ENCODE results near the gene IRF4. TPM values are rescaled to one million over a fixed set of nuclear protein-coding genes. Genes with fewer than 3 reads are reported as not detected.
"Not testable (repeated sequence)": the region's sequence is repeated elsewhere in the genome, so short reads cannot be mapped to it uniquely, and the experiment has no call there.

The IRF4 gene
- total RNA-seq, 1 donor = 41.3 TPM

GRCh38 chr6:422433-423054, 31.0 kb downstream of the IRF4 start:
- Histone ChIP-seq H3K9me3 (ENCODE audit: low read depth, low read length) (no peaks in the 10 kb centered on the region), H3K4me3 (ENCODE audit: low read length) (no peak overlapping the region), H3K4me1 (ENCODE audit: insufficient read depth, low read length) (no peaks in the 10 kb centered on the region), H3K27me3 (ENCODE audit: insufficient read depth, low read length) (no peaks in the 10 kb centered on the region)

DNA sequence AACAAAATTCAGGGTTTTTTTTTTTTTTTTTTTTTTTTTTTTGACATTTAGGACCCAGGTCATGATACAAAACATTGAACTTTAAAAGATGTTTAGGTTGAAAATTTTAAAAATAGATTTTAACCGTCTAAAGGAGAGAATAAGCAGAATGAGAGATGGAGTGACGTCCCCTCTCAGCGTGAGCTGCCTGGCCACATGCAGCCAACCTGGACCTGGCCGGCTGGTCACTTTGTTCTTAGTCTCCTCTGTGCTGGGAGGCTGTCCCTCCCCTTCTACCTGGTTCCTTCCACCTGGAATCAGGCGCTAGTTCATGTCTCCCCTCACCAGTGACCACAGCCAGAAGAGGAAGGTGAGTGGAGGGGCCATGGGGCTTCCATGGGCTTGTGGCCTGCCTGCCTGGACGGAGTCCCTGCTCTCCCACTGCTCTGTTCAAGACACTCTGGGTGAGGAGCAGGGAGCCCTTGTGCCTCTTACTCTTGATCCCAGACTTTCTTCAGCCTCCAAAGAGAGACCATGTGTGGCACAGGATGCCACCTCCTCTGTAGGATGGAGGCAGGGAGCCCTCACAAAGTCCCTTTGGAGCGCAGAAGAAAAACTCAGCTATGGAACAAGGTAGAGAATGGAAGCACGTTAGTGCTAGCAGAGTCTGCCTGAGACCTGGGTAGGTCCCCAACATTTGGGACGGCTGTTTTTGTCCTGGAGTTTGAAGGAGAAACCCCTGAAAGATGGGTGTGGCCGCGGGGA, 31.7 kb downstream of the IRF4 start:
- Histone ChIP-seq H3K4me3 (ENCODE audit: low read length) (no peak overlapping the region), H3K4me1 (ENCODE audit: insufficient read depth, low read length) (no peaks in the 10 kb centered on the region), H3K9me3 (ENCODE audit: low read depth, low read length) (no peaks in the 10 kb centered on the region), H3K27me3 (ENCODE audit: insufficient read depth, low read length) (no peaks in the 10 kb centered on the region)

DNA sequence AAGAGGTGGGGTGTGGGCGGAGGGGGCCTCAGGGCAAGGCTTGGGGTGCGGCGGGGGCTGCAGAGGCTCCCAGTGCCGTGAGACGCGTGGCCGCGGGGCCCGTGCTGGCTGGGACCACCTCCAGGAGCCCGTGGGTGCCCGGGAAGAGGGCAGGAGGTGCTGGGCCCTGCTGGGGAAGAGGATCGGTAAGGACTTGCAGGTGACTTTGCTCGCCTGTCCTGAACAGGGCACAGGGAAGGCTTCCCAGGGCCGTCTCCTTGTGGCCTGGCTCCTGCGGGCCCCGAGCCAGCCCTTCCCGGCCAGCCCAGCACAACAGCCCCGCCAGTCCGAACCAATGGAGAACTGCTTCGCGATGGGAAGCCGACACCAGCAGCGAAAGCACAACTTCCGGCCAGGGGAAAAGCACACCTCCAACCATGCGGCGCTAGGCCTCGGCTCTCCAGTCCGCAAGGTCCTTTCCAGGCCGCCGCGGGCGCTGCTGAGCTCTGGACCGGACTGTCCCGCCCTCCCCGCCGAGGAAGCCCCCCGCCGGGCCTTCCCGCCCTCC, 32.3 kb downstream of the IRF4 start:
- Histone ChIP-seq H3K9me3 (ENCODE audit: low read depth, low read length) (no peaks in the 10 kb centered on the region), H3K4me3 (ENCODE audit: low read length) (no peak overlapping the region), H3K4me1 (ENCODE audit: insufficient read depth, low read length) (no peaks in the 10 kb centered on the region), H3K27me3 (ENCODE audit: insufficient read depth, low read length) (no peaks in the 10 kb centered on the region)

DNA sequence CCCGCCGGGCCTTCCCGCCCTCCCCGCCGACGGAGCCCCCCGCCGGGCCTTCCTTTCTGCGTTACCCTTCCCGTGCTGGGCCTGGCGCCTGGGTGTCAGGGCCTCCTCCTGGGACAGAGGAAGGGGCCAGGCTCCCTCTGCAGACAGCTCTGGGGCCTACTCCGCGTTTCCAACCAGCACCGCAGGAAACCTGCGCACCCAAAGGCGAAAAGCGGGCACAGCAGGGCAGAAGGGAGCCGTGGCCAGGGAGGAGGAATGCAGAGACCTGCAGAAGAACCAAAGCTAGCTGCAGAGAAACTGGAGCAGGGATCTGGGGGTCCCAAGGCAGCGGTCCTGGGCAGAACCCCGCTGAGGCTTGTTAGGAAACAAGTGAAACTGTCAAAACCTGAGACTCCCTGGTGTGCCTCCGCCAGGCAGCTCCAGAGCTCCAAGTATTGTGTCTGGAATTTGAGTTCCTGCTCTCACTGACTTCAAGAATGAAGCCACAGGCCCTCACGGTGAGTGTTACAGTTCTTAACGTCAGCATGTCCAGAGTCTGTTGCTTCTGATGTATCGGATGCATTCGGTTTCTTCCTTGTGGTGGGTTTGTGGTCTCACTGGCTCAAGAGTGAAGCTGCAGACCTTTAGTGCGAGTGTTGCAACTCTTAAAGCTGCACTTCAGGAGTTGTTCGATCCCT, 33.3 kb downstream of the IRF4 start:
- H3K9me3 ChIP-seq (ENCODE audit: low read depth, low read length) = no peaks in the 10 kb centered on the region
- H3K4me1 ChIP-seq (ENCODE audit: insufficient read depth, low read length) = peaks cover 4% of the 10 kb centered on the region
- H3K4me3 ChIP-seq (ENCODE audit: low read length) = no peak overlapping the region
- no peaks in the 10 kb centered on the region for H3K27me3 ChIP-seq (ENCODE audit: insufficient read depth, low read length)

DNA sequence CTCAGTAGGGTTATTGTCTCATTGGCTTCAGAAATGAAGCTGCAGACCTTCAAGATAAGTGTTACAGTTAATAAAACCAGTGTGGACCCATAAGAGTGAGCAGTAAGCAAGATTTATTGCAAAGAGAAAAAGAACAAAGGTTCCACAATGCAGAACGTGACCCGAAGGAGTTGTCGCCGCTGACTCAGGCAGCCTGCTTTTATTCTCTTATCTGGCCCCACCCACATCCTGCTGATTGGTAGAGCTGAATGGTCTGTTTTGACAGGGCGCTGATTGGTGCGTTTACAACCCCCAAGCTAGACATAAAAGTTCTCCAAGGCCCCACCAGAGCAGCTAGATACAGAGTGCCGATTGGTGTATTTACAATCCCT, 33.9 kb downstream of the IRF4 start:
- not testable (repeated sequence) for H3K27me3 ChIP-seq (ENCODE audit: insufficient read depth, low read length); H3K4me1 ChIP-seq (ENCODE audit: insufficient read depth, low read length); H3K4me3 ChIP-seq (ENCODE audit: low read length); H3K9me3 ChIP-seq (ENCODE audit: low read depth, low read length)

DNA sequence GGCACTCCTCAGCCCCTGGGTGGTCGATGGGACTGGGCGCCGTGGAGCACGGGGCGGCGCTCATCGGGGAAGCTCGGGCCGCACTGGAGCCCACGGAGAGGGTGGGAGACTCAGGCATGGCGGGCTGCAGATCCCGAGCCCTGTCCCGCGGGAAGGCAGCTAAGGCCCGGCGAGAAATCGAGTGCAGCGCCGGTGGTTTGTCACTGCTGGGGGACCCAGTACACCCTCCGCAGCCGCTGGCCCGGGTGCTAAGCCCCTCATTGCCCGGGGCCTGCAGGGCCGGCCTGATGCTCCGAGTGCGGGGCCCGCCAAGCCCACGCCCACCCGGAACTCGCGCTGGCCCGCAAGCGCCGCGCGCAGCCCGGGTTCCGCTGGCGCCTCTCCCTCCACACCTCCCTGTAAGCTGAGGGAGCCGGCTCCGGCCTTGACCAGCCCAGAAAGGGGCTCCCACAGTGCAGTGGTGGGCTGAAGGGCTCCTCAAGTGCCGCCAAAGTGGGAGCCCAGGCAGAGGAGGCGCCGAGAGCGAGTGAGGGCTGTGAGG, 34.7 kb downstream of the IRF4 start:
- not testable (repeated sequence) for H3K9me3 ChIP-seq (ENCODE audit: low read depth, low read length); H3K4me1 ChIP-seq (ENCODE audit: insufficient read depth, low read length); H3K4me3 ChIP-seq (ENCODE audit: low read length); H3K27me3 ChIP-seq (ENCODE audit: insufficient read depth, low read length)

DNA sequence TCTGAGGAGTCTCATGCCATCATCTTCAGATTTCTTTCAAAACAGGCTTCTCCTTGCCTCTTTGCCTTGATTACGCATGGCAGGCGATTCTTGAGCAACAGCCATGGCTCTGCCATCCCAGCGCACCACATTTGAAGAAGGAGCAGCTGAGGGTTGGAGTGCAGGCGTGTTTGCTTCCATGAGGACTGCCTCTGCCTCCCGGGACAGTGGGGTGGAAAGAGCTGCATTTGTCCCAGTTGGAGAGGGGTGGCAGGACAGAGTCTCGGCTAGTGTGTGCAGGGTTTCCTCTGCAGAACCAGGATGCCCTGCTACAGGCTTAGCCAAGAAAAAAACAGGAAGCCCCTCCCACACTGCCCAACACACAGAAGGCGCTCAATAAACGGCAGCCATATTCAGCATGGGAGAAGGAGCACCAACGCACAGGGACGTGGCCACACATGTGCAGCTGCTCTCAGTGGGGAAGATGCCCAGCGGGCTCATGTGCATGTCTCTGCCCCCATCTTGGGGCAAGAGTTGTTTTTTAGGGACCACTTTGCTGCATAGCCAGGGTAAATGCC, 36.6 kb downstream of the IRF4 start:
- Histone ChIP-seq H3K4me3 (ENCODE audit: low read length) (no peak overlapping the region), H3K4me1 (ENCODE audit: insufficient read depth, low read length) (peaks cover 11% of the 10 kb centered on the region), H3K9me3 (ENCODE audit: low read depth, low read length) (no peaks in the 10 kb centered on the region), H3K27me3 (ENCODE audit: insufficient read depth, low read length) (no peaks in the 10 kb centered on the region)

DNA sequence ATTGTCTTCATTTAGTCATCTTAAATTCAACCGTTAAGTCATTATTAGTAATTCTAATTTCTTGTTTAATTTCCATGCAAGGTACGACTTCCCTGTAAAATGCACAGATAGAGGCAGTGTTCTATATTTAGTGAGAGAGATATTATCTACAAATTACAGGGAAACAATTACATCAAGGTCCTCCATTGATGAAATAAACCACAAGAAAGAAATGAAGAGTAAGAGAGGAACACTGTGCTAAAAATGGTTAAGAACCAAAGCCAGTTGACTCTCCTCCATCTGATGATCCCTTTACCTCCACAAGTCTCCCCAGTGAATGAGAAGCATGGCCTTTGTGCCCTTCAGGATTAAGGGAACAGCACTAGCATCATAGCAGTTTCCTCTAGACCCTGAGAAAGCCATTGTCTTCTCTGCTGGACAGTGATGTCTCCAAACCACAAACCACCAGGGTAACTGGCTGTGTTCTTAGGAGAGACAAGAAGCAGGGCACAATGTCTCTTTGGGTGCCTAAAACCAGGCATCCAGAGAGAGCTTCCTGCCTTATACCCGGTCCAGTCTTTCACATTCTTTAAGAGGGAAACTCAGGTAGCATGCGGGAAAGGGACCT, 38.1 kb downstream of the IRF4 start:
- Histone ChIP-seq H3K9me3 (ENCODE audit: low read depth, low read length) (no peaks in the 10 kb centered on the region), H3K27me3 (ENCODE audit: insufficient read depth, low read length) (no peaks in the 10 kb centered on the region), H3K4me3 (ENCODE audit: low read length) (no peak overlapping the region), H3K4me1 (ENCODE audit: insufficient read depth, low read length) (peaks cover 16% of the 10 kb centered on the region)

DNA sequence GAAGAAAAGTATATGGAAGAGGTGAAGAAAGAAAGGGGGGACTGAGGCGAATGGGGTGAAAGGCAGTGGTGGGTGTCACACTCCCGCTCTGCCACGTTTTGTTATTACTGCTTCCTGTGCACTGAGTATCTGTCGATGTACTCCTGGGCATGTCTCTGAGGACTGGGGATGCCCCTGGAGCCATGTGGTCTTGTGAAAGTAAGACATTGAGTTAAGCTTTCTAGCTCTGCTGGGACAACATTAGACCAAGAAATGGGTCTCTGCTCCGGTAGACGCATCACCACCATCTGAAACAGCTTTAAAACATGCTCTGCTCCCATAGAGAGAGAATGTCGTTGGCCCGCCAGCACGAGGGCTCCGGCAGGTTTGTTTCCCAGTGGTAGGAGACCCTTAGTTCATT, 40.0 kb downstream of the IRF4 start:
- Histone ChIP-seq H3K4me3 (ENCODE audit: low read length) (no peak overlapping the region), H3K9me3 (ENCODE audit: low read depth, low read length) (no peaks in the 10 kb centered on the region), H3K27me3 (ENCODE audit: insufficient read depth, low read length) (no peaks in the 10 kb centered on the region)

DNA sequence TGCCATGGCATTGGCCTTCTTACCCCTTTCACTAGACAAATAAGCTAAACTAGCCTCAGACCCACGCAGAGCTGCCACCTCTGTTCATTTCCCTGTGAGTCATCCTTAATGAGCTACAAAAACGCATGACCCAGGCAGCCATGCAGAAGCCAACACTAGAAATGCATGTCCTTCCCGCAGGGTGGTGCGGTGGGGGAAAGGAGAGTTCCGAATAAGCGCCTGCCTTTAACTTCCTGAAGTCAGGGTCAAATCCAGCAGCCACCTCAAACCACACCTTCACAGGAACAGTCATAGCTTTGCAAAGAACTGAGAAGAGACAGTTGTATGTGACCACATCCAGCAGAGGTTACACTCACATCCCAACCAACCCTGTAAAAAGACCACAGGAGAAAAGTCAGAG, 40.4 kb downstream of the IRF4 start:
- Histone ChIP-seq H3K4me1 (ENCODE audit: insufficient read depth, low read length) (peaks cover 24% of the 10 kb centered on the region), H3K9me3 (ENCODE audit: low read depth, low read length) (no peaks in the 10 kb centered on the region), H3K27me3 (ENCODE audit: insufficient read depth, low read length) (no peaks in the 10 kb centered on the region), H3K4me3 (ENCODE audit: low read length) (no peak overlapping the region)

More for the DNA sequence above, 40.0 kb downstream of the IRF4 start:
- H3K4me1 ChIP-seq (ENCODE audit: insufficient read depth, low read length) = peaks cover 24% of the 10 kb centered on the region

DNA sequence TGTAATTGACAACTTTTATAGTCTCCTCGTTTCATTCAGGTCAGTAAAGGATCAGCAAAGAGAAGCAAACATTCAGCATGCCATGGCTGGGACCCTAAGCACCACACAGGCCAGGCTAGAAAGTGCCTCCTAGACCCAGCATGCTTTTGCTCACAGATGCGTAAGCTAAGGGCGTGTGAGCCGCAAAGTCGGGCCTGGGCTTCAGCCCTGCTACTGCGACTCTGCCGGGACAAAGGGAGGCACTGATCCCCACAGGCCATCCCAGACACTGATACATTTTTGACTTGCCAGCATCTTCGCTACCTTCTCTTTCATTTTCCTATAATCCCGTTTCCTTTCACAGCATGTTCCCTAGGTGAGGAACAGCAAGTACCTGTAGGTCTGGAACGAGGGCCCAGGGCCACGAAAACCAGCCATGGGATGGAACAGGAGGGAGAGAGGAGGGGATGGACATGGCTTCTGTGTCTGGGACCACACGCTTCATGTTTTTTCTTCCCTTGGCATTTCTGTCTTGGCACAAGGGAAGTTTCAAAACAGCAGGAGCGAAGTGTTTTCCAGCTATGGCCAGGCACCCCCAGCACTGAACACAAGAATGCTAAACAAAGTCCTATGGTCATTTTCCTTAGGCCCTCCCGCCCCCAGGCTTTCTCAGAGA, 42.6 kb downstream of the IRF4 start:
- Histone ChIP-seq H3K4me3 (ENCODE audit: low read length) (no peak overlapping the region), H3K27me3 (ENCODE audit: insufficient read depth, low read length) (no peaks in the 10 kb centered on the region), H3K9me3 (ENCODE audit: low read depth, low read length) (no peaks in the 10 kb centered on the region), H3K4me1 (ENCODE audit: insufficient read depth, low read length) (peaks cover 24% of the 10 kb centered on the region)

DNA sequence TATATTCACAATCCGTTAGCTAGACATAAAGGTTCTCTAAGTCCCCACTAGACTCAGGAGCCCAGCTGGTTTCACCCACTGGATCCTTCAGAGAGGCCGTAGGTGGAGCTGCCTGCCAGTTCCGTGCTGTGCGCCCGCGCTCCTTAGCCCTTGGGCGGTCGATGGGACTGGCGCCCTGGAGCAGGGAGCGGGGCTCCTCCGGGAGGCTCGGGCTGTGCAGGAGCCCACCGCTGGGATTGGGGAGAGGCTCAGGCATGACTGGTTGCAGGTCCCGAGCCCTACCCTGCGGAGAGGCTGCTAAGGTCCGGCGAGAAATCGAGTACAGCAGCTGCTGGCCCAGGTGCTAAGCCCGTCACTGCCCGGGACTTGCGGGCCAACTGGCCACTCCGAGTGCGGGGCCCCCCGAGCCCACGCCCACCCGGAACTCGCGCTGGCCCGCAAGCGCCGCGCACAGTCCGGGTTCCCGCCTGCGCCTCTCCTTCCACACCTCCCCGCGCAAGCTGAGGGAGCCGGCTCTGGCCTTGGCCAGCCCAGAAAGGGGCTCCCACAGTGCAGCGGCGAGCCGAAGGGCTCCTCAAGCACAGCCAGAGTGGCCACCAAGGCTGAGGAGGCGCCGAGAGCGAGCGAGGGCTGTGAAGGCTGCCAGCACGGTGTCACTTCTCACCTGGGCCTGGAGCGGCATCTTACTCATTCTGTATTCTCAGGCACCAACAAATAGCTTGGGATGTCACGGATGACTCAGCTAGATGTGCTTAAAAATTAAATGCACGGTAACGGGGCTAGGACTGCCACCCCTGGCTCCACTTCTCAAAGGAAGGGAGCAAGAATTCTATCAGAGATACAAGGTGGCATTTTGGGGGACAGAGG, 44.1 kb downstream of the IRF4 start:
- Histone ChIP-seq H3K4me1 (ENCODE audit: insufficient read depth, low read length) (peaks cover 20% of the 10 kb centered on the region), H3K4me3 (ENCODE audit: low read length) (no peak overlapping the region)

GRCh38 chr6:436308-437036, 44.9 kb downstream of the IRF4 start:
- Histone ChIP-seq H3K27me3 (ENCODE audit: insufficient read depth, low read length) (no peaks in the 10 kb centered on the region), H3K9me3 (ENCODE audit: low read depth, low read length) (no peaks in the 10 kb centered on the region), H3K4me3 (ENCODE audit: low read length) (no peak overlapping the region), H3K4me1 (ENCODE audit: insufficient read depth, low read length) (peaks cover 20% of the 10 kb centered on the region)

More for the DNA sequence above, 44.1 kb downstream of the IRF4 start:
- no peaks in the 10 kb centered on the region for H3K27me3 ChIP-seq (ENCODE audit: insufficient read depth, low read length)
- H3K9me3 ChIP-seq (ENCODE audit: low read depth, low read length) = no peaks in the 10 kb centered on the region

Measured in mononuclear cell (primary cell).